ENCODE results near the gene CCDC134. TPM values are rescaled to one million over a fixed set of nuclear protein-coding genes. Genes with fewer than 3 reads are reported as not detected.

CCDC134 gene
- total and polyA plus RNA-seq, 2 donors (not counting 3 experiments of a cell fraction or from before 2014, with no cell fraction given) = 4.5 to 8.4 TPM

DNA sequence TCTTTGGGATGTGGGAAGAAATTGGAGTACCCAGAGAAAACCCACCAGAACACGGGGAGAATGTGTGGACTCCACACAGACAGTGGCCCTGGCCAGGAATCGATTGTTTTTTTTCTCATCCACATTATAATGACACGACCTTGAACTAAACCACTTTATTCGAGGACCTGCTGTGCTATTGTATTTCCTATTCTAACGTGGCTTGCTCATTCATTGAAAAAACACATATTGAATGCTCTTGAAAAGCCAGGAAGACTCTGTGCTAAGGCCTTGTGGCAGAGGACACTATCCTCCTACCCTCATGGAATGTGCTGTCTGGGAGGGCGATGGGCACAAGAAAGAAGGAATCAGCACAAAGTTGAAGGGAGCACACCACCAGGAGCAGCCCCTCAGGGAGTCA is 23.3 kb downstream of the CCDC134 start:
- dilution Hi-C loops (cut with MboI; ENCODE audit: extremely low pct_ligation_motif_present, low sequenced_read_pairs) (no loop called here), intact Hi-C loops (cut with micrococcal nuclease) (loop anchor here (5.0 kb wide), 1 partner anchor 134 kb away; no protein-coding TSS in a partner anchor)
- Histone ChIP-seq H3K9ac (replicated peaks; ENCODE audit: extremely low read depth, insufficient read depth, low read length) (no peak overlapping the region), H3K27me3 (ENCODE audit: control insufficient read depth in 2 of 2, insufficient read depth in 2 of 2, low read length in 2 of 2) (no peaks in the 10 kb centered on the region), H3K79me2 (ENCODE audit: control insufficient read depth, insufficient read depth, low read length) (no peaks in the 10 kb centered on the region), H3K4me2 (ENCODE audit: insufficient read depth, low read length) (no peak overlapping the region), H3K27ac (ENCODE audit: insufficient read depth, low read depth, low read length) (no peak overlapping the region), H4K20me1 (replicated peaks; ENCODE audit: control insufficient read depth, extremely low read depth, insufficient read depth, low read length) (no peaks in the 10 kb centered on the region), H3K36me3 (ENCODE audit: control insufficient read depth in 2 of 2, extremely low read depth in 1 of 2, insufficient read depth in 2 of 2, low read length in 2 of 2) (no peaks in the 10 kb centered on the region), H3K4me1 (ENCODE audit: control insufficient read depth, extremely low read depth, insufficient read depth, low read length) (peaks cover 3% of the 10 kb centered on the region), H3K9me1 (replicated peaks; ENCODE audit: control insufficient read depth, extremely low read depth, insufficient read depth, low read length) (no peaks in the 10 kb centered on the region), H3K9me3 (replicated peaks; ENCODE audit: control insufficient read depth, insufficient read depth, low read length) (no peaks in the 10 kb centered on the region), H3K4me3 (replicated peaks in 1 of 3; ENCODE audit: insufficient read depth in 1 of 3, low read depth in 1 of 3, low read length in 3 of 3) (no peak overlapping the region), H2AFZ (ENCODE audit: low read depth, low read length) (no peak overlapping the region)
- no peak for TF ChIP-seq EZH2 (IDR thresholded peaks at IDR 0.05; ENCODE audit: borderline replicate concordance, low read depth, low read length, severe bottlenecking)
- no peak for TF ChIP-seq CTCF (IDR thresholded peaks at IDR 0.05; ENCODE audit: extremely low read depth in 1 of 2, insufficient read depth in 1 of 2, low read depth in 1 of 2, low read length in 2 of 2)
- no peak for TF ChIP-seq MAX (IDR thresholded peaks at IDR 0.05; ENCODE audit: insufficient read depth, insufficient read length)
- TF ChIP-seq GATA2 (IDR thresholded peaks at IDR 0.05; ENCODE audit: insufficient read depth, insufficient read length, low read depth, low read length) = no peak
- no peak for TF ChIP-seq FOS (IDR thresholded peaks at IDR 0.05; ENCODE audit: borderline replicate concordance, insufficient read depth, low read length)
- TF ChIP-seq POLR2A (IDR thresholded peaks at IDR 0.05; ENCODE audit: low read depth, low read length) = no peak
- TF ChIP-seq JUN (IDR thresholded peaks at IDR 0.05; ENCODE audit: borderline replicate concordance, insufficient read depth, insufficient read length, low read depth) = no peak
- TF ChIP-seq MYC (IDR thresholded peaks at IDR 0.05; ENCODE audit: low read depth, low read length) = no peak
- TF ChIP-seq POLR2AphosphoS5 (IDR thresholded peaks at IDR 0.05; ENCODE audit: insufficient read depth, low read depth, low read length) = no peak
- no peak for DNase-seq (ENCODE audit: low read depth, low spot score)
- ChIA-PET POLR2A (no interaction called here), CTCF (interaction anchor here (1.2 kb wide), 1 partner anchor 117 kb away, joined by 6 read pairs; no protein-coding TSS in a partner anchor)
- FAIRE-seq = no peak
- BruUV-seq (replicated peaks) = no TSS peak
